ENCODE results near the gene GPR152. TPM values are rescaled to one million over a fixed set of nuclear protein-coding genes. Genes with fewer than 3 reads are reported as not detected.
A peak's percentile ranks its signal among the peaks of the same experiment; 100 is the strongest.
"Not testable (repeated sequence)": the region's sequence is repeated elsewhere in the genome, so short reads cannot be mapped to it uniquely, and the experiment has no call there.

Gene GPR152
- total RNA-seq, 2 donors from 2014 or later = not detected

- H3K4me3 Mint-ChIP-seq = no peak overlapping the region
- no peaks in the 10 kb centered on the region for H3K9me3 Mint-ChIP-seq
- H3K27me3 Mint-ChIP-seq = no peaks in the 10 kb centered on the region
- no peak overlapping the region for H3K27ac Mint-ChIP-seq
- peaks cover 87% of the 10 kb centered on the region for H3K36me3 Mint-ChIP-seq (ENCODE audit: low read depth)
- ATAC-seq (replicated peaks) = peak; percentile 37
- peaks cover 9% of the 10 kb centered on the region for H3K4me1 Mint-ChIP-seq
These were observed 40.4 kb upstream of the GPR152 start for GRCh38 chr11:67492801-67493547.

GRCh38 chr11:67492069-67492727 is 39.7 kb upstream of the GPR152 start:
- H3K27me3 Mint-ChIP-seq = no peaks in the 10 kb centered on the region
- ATAC-seq (replicated peaks) = no peak
- no peak overlapping the region for H3K27ac Mint-ChIP-seq
- no peak overlapping the region for H3K4me3 Mint-ChIP-seq
- peaks cover 87% of the 10 kb centered on the region for H3K36me3 Mint-ChIP-seq (ENCODE audit: low read depth)
- peaks cover 16% of the 10 kb centered on the region for H3K4me1 Mint-ChIP-seq
- H3K9me3 Mint-ChIP-seq = no peaks in the 10 kb centered on the region

- no peak overlapping the region for H3K4me3 Mint-ChIP-seq
- peaks cover 2% of the 10 kb centered on the region for H3K9me3 Mint-ChIP-seq
- peaks cover 87% of the 10 kb centered on the region for H3K36me3 Mint-ChIP-seq (ENCODE audit: low read depth)
- no peak for ATAC-seq (replicated peaks)
- H3K4me1 Mint-ChIP-seq = peaks cover 22% of the 10 kb centered on the region
- H3K27me3 Mint-ChIP-seq = no peaks in the 10 kb centered on the region
- H3K27ac Mint-ChIP-seq = peak overlapping the region; percentile 56
These were observed 38.9 kb upstream of the GPR152 start for GRCh38 chr11:67491276-67492068.

GRCh38 chr11:67490727-67491065 is 38.2 kb upstream of the GPR152 start:
- Mint-ChIP-seq H3K27ac (peak overlapping the region; percentile 56), H3K36me3 (ENCODE audit: low read depth) (peaks cover 87% of the 10 kb centered on the region), H3K4me1 (peaks cover 26% of the 10 kb centered on the region), H3K27me3 (no peaks in the 10 kb centered on the region), H3K4me3 (peak overlapping the region; percentile 60), H3K9me3 (peaks cover 4% of the 10 kb centered on the region)
- ATAC-seq (replicated peaks) = no peak

- H3K4me1 Mint-ChIP-seq = peaks cover 28% of the 10 kb centered on the region
These were observed 37.6 kb upstream of the GPR152 start for GRCh38 chr11:67489885-67490726.

GRCh38 chr11:67489203-67489884 is 36.8 kb upstream of the GPR152 start:
- H3K27me3 Mint-ChIP-seq = no peaks in the 10 kb centered on the region
- no peak for ATAC-seq (replicated peaks)
- H3K4me3 Mint-ChIP-seq = peak overlapping the region; percentile 98
- H3K4me1 Mint-ChIP-seq = peaks cover 32% of the 10 kb centered on the region
- peak overlapping the region; percentile 97 for H3K27ac Mint-ChIP-seq
- peaks cover 4% of the 10 kb centered on the region for H3K9me3 Mint-ChIP-seq
- H3K36me3 Mint-ChIP-seq (ENCODE audit: low read depth) = peaks cover 87% of the 10 kb centered on the region

More at GRCh38 chr11:67489885-67490726, 37.6 kb upstream of the GPR152 start:
- Mint-ChIP-seq H3K36me3 (ENCODE audit: low read depth) (peaks cover 86% of the 10 kb centered on the region), H3K9me3 (peaks cover 4% of the 10 kb centered on the region), H3K27me3 (no peaks in the 10 kb centered on the region), H3K4me3 (peak overlapping the region; percentile 60), H3K27ac (peak overlapping the region; percentile 97)
- ATAC-seq (replicated peaks) = no peak

GRCh38 chr11:67486481-67487195 is 34.1 kb upstream of the GPR152 start:
- no peaks in the 10 kb centered on the region for H3K27me3 Mint-ChIP-seq
- peaks cover 4% of the 10 kb centered on the region for H3K9me3 Mint-ChIP-seq
- peaks cover 87% of the 10 kb centered on the region for H3K36me3 Mint-ChIP-seq (ENCODE audit: low read depth)
- H3K27ac Mint-ChIP-seq = peak overlapping the region; percentile 97
- peak overlapping the region; percentile 98 for H3K4me3 Mint-ChIP-seq
- peaks cover 32% of the 10 kb centered on the region for H3K4me1 Mint-ChIP-seq
- ATAC-seq (replicated peaks) = peak; percentile 39

GRCh38 chr11:67485873-67486361 is 33.4 kb upstream of the GPR152 start:
- H3K9me3 Mint-ChIP-seq, H3K27me3 Mint-ChIP-seq: not testable (repeated sequence)
- peak overlapping the region; percentile 98 for H3K4me3 Mint-ChIP-seq
- peak; percentile 14 for ATAC-seq (replicated peaks)
- peak overlapping the region; percentile 97 for H3K27ac Mint-ChIP-seq
- peaks cover 32% of the 10 kb centered on the region for H3K4me1 Mint-ChIP-seq
- peaks cover 80% of the 10 kb centered on the region for H3K36me3 Mint-ChIP-seq (ENCODE audit: low read depth)

- H3K4me3 Mint-ChIP-seq = peak overlapping the region; percentile 98
- peaks cover 70% of the 10 kb centered on the region for H3K36me3 Mint-ChIP-seq (ENCODE audit: low read depth)
- peaks cover 4% of the 10 kb centered on the region for H3K9me3 Mint-ChIP-seq
- no peaks in the 10 kb centered on the region for H3K27me3 Mint-ChIP-seq
- ATAC-seq (replicated peaks) = peak; percentile 16
- H3K27ac Mint-ChIP-seq = peak overlapping the region; percentile 99
- peaks cover 31% of the 10 kb centered on the region for H3K4me1 Mint-ChIP-seq
These were observed 32.4 kb upstream of the GPR152 start for GRCh38 chr11:67484847-67485311.

- peak overlapping the region; percentile 98 for H3K4me3 Mint-ChIP-seq
- H3K36me3 Mint-ChIP-seq (ENCODE audit: low read depth) = peaks cover 61% of the 10 kb centered on the region
- peaks cover 26% of the 10 kb centered on the region for H3K4me1 Mint-ChIP-seq
- H3K9me3 Mint-ChIP-seq = peaks cover 4% of the 10 kb centered on the region
- peak overlapping the region; percentile 99 for H3K27ac Mint-ChIP-seq
- peak; percentile 22 for ATAC-seq (replicated peaks)
- no peaks in the 10 kb centered on the region for H3K27me3 Mint-ChIP-seq
These were observed 31.5 kb upstream of the GPR152 start for GRCh38 chr11:67483831-67484665.

- peak; percentile 61 for ATAC-seq (replicated peaks)
- Mint-ChIP-seq H3K27me3 (no peaks in the 10 kb centered on the region), H3K4me1 (peaks cover 25% of the 10 kb centered on the region), H3K4me3 (peak within 1 kb of the TSS; percentile 98), H3K9me3 (peaks cover 4% of the 10 kb centered on the region), H3K27ac (peak within 1 kb of the TSS; percentile 99), H3K36me3 (ENCODE audit: low read depth) (peaks cover 52% of the 10 kb centered on the region)
These were observed 30.6 kb upstream of the GPR152 start, which contains the start of gene AIP for GRCh38 chr11:67482827-67483798. AIP (plus strand) TSS chr11:67483026; CDS start chr11:67483159, 133 bp downstream.

Measured in activated T-helper 17 cell treated with anti-CD3 and anti-CD28 coated beads, Interleukin-2, amount 50 U/mL, for 72 hours (primary cell).